NCI-H526 treated with DMSO at 0.1 percent for 48 hours (cell line): ENCODE measurements around the gene BRI3BP.

Experiments
- DNase-seq: peaks from one replicate; lab custom pipeline; 2025; lab: John Stamatoyannopoulos, UW

Gene BRI3BP, protein sequence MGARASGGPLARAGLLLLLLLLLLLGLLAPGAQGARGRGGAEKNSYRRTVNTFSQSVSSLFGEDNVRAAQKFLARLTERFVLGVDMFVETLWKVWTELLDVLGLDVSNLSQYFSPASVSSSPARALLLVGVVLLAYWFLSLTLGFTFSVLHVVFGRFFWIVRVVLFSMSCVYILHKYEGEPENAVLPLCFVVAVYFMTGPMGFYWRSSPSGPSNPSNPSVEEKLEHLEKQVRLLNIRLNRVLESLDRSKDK

DNA sequence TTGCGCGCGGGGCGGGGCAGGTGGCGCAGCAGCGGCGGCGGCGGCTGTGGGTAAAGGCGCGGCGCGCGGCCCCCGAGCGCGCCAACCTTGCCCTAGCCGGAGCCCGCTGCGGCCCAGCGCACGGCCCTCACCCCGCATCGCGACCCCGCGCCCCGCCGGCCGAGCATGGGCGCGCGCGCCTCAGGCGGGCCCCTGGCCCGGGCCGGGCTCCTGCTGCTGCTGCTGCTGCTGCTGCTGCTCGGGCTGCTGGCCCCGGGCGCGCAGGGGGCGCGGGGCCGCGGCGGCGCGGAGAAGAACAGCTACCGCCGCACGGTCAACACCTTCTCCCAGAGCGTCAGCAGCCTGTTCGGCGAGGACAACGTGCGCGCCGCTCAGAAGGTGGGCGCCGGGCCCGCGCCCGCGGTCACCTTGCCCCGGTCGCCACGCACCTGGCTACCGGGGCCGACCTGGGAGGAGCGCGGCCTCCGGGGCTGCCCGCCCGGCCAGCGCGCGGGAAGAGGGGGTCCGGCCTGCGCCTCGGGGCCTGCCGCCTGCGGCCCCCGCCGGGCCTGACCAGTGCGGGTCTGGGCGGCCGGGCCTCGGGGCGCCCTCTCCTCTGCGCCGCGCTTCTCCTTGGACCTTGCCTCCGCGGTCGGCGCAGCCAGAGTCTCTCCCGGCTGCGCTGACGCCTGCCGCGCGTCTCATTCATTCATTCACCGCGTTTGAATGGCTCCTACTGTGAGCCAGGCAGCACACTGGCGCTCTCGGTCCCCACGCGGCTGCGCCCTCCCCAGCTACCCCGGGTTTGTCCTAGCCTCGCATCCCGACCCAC, at the start of gene BRI3BP:
Gene BRI3BP, plus strand, starts transcription at position 20 of the 811 bp plus-strand sequence. Its CDS starts 146 bp downstream, at position 166.
- peak; percentile 39 for DNase-seq

DNA sequence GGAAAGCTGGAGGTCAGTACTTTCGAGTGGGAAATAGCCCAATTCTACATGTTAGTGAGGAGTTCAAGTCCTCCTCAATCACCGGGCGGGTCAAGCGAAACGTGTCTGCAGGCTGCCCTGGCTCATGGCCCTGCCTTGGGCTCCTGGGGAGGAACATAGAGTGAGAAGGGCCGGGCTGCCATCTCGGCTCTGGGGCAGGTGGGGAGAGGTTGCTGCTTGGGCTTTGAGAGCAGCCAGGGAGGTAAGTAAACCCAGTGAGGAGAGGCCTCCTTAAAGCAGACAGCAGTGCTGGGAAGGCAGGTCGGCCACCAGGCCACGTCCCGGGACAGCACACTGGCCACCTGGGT, 47.0 kb upstream of the BRI3BP start:
- DNase-seq: no peak

DNA sequence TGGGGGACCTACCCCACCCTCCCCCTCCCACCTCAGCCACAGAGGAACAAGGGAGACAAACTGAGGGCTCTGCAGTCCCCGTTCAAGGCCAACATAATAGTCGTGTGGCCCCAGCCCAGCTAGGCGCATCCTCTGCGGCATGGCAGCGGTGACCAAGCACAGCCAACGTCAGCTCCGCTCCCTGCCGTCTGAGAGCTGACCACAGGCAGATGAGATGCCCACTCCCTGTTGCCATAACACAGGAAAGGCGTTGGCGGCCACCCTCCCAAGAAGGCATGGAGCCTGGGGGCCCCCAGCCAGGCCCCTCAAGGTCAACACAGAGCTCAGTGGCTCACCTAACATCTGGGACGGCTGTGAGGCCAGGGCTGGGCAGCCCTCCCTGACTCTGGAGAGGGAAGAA, 46.4 kb upstream of the BRI3BP start:
- DNase-seq: no peak

DNA sequence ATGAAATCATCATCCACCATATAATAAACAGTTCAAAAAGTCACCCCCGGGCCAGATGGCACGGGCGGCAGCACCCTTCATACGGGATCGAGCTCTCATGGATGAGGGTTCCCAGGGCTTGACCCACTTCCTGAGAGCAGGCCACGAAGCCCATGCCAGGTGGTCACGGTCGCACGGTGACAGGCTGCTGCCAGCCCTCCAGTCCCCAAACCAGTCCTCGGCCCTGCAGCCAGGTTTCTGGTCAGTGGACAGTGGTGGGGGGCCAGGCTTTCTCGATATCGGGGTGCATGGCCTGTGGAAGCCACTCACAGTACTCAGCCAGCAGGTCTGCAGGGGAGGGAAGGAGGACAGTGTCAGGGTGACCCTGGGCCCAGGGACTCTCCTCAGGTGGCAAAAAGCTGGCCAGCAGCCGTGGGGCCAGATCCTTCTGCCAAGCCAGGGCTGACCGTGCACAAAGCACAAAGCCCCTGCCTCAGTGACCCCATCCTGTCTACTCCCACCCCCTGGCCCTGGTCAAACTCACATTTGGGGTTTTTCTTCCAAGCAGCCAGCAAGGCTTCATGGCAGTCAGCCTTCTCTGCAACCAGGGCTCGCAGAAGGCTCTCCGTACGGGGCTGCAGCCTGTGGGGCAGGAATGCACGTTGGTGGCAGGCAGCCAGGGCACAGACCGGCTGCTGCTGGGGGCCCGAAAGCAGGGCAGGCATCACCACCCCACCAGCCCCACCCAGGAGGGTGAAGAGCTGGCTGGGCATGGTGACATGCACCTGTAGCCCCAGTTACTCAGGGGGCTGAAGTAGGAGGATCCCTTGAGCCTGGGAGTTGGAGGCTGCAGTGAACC, 45.7 kb upstream of the BRI3BP start:
- DNase-seq: no peak

DNA sequence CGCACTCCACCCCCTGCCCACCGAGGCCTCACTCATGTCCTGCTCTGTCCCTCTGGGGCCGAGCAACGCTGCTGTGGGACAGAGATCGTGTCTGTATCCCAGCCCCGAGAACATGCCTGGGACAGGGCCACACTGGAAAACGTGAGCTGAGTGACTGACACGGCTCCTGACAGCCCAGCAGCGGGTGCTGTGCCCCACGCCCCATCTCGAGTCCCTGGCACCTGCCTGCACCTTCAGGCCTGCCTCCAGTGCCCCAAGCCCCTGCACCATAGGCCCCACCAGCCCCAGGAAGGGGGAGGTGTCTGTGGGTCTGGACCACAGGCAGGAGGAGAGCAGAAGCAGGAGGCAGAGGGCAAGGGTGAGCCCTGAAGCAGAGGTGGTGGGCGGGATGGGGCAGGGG, 44.4 kb upstream of the BRI3BP start:
- no peak for DNase-seq

DNA sequence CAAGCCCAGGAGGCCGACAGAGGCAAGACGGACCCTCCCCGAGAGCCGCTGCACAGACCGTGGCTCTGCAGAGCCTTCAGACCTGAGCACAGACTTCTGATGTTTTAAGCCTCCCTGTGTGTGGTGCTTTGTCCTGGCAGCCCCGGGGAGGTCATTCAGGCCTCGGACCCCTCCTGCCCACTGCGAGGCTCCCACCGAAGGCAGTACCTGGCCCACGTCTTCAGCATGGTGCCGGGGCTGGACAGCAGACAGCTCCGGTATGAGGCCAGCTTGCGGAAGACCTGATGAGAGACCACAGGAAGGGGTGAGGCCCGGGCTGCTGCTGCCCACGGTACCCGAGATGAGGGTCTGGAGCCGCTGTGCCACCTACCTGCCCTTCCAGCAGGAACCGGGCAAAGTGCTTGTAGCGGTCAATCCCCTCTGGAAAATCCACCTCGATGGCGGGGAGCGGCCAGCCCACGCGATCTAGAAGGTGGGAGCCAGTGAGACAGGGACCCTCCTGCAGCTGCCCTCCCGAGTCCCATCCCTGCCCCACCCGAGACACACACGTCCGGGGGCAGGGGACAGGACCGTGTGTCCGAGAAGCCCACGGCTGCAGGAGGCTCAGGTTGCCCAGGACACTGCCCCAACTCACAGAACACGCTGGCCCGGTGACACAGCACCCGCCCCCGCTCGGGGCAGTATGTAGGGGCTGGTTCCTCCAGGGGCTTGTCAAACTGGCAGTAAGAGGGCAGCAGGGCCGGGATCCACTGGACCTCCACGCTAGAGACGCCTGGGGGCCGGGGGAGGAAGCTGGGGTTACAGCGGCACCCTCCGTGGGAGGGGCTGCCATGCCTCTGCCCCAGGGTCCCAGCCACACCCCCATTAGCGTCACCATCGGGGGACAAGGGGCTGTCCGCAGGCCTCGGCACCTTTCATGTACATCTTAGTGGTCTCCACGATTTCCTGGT, 43.4 kb upstream of the BRI3BP start:
- DNase-seq: no peak

DNA sequence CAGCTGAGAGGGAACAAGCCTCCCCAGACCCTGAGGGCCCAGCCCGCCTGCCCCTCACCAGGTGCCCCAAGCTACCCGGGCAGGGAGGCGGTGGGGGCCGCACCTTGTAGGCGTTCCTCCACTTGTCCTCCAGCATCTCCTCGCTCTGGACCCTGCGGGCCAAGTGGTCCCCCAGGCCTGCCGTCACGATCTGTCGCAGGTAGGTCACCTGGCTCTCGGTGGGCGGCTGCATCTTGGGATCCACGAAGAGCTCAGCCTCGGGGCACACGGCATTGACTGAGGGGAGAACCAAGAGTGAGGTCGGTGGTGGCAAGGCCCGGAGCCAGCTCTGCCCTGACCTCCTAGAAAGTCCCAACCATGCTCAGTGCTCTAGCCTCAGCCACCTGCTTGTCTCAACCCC, 41.1 kb upstream of the BRI3BP start:
- no peak for DNase-seq

DNA sequence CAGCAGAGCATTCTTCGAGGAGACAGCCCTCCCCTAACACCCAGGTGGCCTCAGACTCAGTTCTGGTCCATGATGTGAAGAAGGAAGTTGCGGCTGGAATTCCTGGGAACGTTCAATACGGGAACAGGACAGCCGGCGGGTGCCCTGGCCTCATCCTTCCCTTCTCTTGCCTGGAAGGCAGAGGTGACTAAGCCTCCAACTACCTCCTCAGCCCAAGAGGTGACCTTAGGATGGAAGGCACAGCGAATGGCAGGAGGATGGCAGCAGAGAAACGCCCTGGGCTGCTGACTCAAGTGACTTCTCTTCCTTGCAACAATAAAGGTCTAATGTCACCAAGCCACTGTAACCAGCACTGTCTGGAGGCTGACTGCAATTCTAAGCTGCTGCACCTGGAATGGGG, 40.6 kb upstream of the BRI3BP start:
- DNase-seq: no peak

DNA sequence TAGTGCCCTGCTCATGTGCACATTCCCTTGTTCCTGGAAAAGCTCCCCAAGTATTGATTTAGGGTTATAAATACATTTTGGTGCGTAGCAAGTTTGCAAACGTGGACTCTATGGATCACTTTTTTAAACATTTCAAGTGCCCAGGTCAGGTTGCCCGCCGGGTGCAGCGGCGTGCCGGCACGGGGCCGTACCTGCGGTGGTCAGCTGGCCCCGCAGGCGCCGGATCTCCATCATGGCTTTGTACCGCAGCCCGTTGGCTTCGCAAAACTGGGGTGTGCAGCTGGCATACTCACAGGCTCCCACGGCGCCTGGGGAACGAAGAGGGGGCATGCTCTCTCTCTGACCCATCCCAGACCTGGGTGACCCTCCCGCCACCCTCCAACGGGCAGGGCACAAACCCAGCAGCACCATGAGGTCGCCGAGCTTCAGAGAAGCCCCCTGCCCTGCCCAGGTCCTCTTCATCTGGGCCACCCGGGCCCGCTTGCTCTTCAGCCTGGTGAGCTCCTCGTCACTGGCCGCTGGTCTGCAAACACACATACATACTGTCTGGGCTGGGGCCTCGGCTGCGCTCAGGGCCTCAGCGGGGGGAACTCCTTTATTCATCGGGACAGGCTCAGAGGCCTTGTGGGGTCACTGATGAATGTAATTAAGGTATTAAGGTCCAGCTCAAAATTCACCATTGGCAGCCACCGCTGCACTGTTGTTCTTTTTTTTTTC, 39.6 kb upstream of the BRI3BP start:
- DNase-seq: no peak

DNA sequence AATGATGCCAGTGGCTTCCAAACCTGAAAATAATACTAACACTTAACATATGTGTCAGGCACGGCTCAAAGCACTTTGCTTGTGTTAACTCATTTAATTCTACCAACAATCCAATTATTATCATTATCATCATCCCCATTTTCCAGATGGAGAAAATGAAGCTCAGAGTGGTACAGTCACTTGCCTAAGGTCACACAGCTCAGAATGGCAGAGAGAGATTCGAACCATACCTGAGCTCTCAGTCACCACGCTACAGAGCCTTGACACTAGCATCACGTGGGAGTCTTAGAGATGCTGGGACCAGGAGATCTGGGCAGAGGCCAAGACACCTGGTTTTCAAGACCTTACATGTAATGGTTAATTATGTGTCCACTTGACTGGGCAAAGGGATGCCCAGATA, 38.7 kb upstream of the BRI3BP start:
- no peak for DNase-seq

DNA sequence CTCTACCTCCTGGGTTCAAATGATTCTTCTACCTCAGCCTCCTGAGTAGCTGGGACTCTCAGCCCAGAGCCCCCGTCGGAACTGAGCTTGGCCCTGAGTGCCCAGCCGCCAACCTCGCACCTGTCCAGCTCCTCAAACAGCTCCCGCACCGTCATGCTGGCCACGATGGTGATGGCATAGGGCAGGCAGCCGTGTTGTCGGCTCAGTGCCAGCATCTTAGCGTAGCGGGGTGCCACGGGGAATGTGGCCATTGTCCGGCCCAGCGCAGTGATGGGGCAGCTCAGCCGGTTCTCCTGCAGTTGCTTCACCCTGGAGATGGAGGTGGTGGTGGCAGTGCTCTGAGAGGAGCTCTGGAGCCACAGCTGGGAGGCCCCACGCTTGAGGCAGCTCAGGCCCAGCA, 36.9 kb upstream of the BRI3BP start:
- DNase-seq: no peak

DNA sequence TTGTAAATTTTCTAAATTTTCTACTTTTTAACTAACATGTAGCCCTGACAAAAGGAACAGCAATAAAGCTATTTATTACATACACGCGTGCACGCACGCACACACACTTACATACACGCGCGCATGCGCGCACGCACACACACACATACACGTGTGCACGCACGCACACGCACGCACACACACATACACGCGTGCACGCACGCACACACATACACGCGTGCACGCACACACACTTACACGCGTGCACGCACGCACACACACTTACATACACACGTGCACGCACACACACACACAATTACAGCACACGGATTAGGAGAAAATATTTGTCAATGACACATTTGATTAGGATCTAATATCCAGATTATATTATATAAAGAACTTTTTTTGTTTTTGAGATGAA, 32.4 kb upstream of the BRI3BP start:
- no peak for DNase-seq

DNA sequence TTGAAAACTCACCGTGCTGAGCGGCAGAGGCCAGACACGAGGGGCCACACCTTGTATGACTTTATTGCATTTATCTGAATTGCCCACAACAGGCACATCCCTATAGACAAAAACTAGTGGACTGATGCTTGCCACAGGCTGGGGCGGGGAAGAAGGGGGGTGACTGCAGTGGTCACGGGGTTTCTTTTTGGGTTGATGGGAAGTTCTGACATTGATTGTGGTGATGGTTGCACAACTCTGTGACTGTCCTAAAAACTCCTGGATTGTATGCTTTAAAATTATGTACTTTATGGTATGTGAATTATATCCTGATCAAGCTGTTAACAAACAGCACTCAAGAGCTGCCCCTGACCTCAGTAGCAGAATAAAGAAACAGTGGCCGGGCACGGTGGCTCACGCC, 30.2 kb upstream of the BRI3BP start:
- no peak for DNase-seq

DNA sequence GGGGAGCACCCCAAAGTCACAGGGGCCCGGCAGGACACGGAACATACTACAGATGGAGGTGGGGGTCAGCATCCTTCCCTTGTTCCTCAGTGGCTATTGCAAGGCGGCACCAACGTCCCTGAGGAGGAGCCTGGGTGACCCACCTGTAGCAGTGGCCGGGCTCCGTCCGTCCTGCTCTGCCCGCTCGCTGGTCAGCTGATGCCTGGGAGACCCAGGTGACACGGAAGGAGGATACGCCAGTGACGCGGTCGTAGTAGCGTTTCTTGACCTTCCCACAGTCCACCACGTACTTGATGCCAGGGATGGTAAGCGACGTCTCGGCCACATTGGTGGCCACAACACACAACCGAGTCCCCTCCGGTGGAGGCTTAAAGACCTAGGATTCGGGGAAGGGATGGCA, 29.2 kb upstream of the BRI3BP start:
- no peak for DNase-seq

DNA sequence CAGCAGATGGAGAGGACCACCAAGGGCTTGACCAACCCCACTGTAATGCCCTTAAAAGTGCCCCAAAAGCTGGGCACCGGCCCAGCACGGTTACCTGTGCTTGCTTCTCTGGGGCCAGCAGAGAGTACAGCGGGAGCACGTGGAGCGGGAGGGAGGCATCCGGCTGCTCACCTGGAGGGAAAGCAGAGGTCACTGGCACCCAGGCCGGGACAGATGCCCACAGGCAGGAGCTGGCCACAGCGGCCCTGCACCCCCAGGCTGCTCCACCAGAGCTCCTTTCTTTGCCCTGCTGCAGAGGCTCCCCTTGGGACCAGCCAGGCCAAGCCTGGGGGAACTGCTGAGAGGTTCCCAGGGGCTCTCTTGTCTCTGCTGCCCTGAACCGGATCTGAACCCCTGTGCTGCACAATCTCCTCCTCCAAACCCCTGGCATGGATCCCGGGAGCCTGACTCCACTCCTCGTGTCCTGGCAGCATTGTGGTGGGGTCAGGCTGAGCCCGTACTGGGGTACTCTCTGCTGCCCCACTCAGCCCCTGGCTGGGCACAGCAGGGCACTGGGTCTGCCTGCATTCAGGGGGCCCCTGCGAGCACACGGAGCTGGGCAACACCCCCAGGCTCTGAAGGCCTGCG, 28.5 kb upstream of the BRI3BP start:
- DNase-seq: no peak

DNA sequence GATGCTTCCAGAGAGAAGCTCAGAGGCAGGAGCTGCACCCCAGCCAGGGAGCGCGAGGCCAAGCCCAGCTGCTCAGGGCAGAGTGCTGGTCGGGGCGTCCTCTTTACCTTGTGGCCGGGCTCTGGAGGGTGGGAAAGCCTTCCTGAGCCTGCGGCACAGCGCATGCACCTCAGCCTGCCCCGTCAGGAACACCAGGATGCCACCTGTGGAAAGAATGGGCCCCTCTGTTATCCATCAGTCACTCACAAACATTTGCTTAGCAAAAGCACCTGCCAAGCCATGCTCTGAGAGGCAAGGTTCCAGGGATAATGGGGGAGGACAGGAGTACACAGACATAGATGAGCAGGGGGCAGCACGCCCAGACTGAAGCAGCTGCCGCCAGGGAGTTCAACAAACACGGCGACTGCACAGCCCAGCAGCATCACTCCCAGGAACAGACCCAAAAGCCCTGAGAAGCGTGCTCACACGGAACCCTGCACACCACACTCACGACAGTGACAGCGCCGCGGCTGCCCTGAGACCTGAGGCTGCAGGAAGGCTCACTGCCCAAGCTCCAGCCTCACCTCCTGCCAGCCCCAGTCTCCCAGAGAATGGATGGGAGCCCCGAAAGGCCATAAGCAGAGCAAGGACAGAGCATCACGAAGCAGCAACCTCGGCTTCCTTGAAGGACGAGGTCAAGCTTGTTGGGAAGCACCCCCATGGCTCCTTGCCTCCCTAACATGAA, 26.3 kb upstream of the BRI3BP start:
- no peak for DNase-seq

DNA sequence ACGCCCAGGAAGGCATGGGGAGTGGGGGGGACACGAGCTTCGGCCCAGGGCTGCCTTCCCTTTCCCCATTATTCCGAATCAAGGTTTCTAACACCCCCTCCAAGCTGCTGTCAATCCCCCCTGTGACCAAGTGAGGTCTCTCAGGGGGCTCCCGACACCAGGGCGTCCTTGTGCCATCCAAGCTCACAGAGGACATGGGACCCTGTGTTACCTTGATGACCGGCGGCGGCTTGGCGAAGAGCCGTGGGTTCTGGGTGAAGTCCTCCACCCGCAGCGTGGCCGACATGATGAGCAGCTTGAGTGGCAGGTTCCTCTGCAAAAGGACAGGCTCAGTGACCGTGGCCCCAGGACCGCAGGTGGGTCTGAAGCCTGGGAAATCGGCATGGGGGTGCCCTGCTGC, 24.8 kb upstream of the BRI3BP start:
- no peak for DNase-seq

DNA sequence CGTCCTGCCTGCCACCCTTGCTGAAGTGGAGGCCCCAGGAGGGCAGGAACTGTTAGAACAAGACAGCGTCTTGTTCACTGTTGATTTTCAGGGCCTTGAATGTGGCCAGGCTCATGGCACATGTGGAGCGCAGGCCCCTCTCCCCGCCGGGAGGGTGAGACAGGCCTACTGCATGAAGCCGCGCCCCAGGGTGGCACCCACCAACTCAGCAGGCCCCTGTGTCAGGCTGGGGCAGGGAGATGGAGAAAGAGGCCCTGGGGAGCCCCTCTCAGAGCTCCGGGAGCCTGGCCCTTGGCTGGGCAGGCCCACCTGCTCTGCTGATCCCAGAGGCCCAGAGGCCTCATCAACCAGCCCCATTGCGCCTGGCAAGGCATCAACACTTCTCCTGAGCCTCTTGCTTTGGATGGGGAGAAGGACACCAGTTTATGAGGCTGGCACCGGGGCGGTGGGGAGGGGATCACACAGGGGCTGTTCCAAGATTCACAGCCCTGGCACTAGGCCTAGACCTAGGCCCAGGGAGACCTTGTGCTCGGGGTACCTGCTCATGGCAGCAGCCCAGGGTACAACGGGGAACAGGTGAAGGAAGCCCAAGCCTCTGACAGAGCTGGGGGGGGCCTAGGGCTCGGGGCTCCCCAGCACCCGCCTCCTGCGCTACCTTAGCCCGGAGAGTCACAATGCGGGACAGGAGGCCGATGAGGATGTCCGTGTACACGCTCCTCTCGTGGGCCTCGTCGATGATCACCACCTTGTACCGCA, 22.6 kb upstream of the BRI3BP start:
- no peak for DNase-seq

DNA sequence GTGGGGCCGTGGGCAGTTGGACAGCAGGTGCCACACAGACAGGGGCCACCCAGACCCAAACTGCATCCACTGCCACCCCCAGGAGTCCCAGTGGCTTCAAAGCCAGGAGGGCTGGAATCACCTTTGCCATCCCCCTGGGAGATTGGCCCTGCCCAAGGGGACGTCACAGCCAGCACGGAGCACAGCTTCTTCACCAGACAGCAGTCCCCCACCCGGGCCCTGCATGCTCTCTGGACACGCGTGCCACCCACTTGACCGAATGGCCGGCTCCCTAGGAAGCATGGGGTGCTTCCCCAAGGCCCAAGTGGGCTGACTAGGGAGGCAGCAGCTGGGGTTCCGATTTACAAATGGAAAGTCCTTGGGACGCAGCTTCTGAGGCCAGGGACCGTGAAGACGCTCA, 21.8 kb upstream of the BRI3BP start:
- DNase-seq: no peak
